GM21515 (cell line): ENCODE data around the gene CBL.
"Not testable (repeated sequence)": the region's sequence is repeated elsewhere in the genome, so short reads cannot be mapped to it uniquely, and the experiment has no call there.

ENCODE experiments used
- ATAC-seq: cut with Tn5 transposase; IDR thresholded peaks from one replicate; pipeline ENCODE4 v1.9.1; 2021; ENCODE audit not compliant: unreplicated experiment

CBL gene

GRCh38 chr11:119184399-119184798 is 21.7 kb upstream of the CBL start:
- not testable (repeated sequence) for ATAC-seq

GRCh38 chr11:119185981-119186634 is 20.0 kb upstream of the CBL start:
- no peak for ATAC-seq

- ATAC-seq = no peak
Measured at GRCh38 chr11:119187123-119187892, 18.8 kb upstream of the CBL start.

GRCh38 chr11:119188067-119188466 is 18.1 kb upstream of the CBL start:
- ATAC-seq = no peak

GRCh38 chr11:119188887-119189286 is 17.3 kb upstream of the CBL start:
- ATAC-seq = no peak

- ATAC-seq = no peak
Measured at GRCh38 chr11:119189393-119189792, 16.7 kb upstream of the CBL start.

- ATAC-seq = no peak
Measured at GRCh38 chr11:119190531-119190930, 15.6 kb upstream of the CBL start.

GRCh38 chr11:119191265-119191664 is 14.9 kb upstream of the CBL start:
- not testable (repeated sequence) for ATAC-seq

- no peak for ATAC-seq
Measured at GRCh38 chr11:119192111-119192510, 14.0 kb upstream of the CBL start.

- ATAC-seq = no peak
Measured at GRCh38 chr11:119193001-119193400, 13.1 kb upstream of the CBL start.

GRCh38 chr11:119193626-119194025 is 12.5 kb upstream of the CBL start:
- ATAC-seq = no peak

- ATAC-seq = no peak
Measured at GRCh38 chr11:119194811-119195440, 11.2 kb upstream of the CBL start.

GRCh38 chr11:119195680-119196079 is 10.5 kb upstream of the CBL start:
- no peak for ATAC-seq

- ATAC-seq = peak; percentile 55
Measured at GRCh38 chr11:119196833-119197483, 9.2 kb upstream of the CBL start.

GRCh38 chr11:119198925-119199324 is 7.2 kb upstream of the CBL start:
- no peak for ATAC-seq

GRCh38 chr11:119201236-119201635 is 4.9 kb upstream of the CBL start:
- ATAC-seq = not testable (repeated sequence)

GRCh38 chr11:119202554-119202953 is 3.6 kb upstream of the CBL start:
- ATAC-seq = no peak

GRCh38 chr11:119204066-119204465 is 2.1 kb upstream of the CBL start:
- no peak for ATAC-seq

- ATAC-seq = no peak
Measured at GRCh38 chr11:119205080-119205479, 1.1 kb upstream of the CBL start.

GRCh38 chr11:119206511-119207414 is 624 bp downstream of the CBL start:
- peak; percentile 28 for ATAC-seq
